Neuronal stem cell (in vitro differentiated cells): ENCODE data around the gene SLAIN1.

Experiments used
- DNase-seq: peaks from one replicate; pipeline ENCODE4 v3.0.0-alpha.2; 2013; ENCODE audit warnings: low spot score
- H2AFZ ChIP-seq: one replicate; pipeline ENCODE4 v1.6.1; 2013; ENCODE audit warnings: mild to moderate bottlenecking, low read length, inconsistent platforms
- H2AK5ac ChIP-seq: 2 replicates; pipeline ENCODE4 v1.6.1; 2013; ENCODE audit warnings: low read depth, mild to moderate bottlenecking, inconsistent platforms, low read length, moderate library complexity, mixed read lengths
- H2BK120ac ChIP-seq: 2 replicates; pipeline ENCODE4 v1.6.1; 2013; ENCODE audit warnings: low read depth, mild to moderate bottlenecking, inconsistent platforms, low read length, moderate library complexity, mixed read lengths
- H2BK12ac ChIP-seq: one replicate; pipeline ENCODE4 v1.6.1; 2013; ENCODE audit warnings: low read length, inconsistent platforms
- H2BK15ac ChIP-seq: 2 replicates; pipeline ENCODE4 v1.6.1; 2013; ENCODE audit warnings: mild to moderate bottlenecking, low read length, inconsistent platforms, mixed read lengths
- H2BK5ac ChIP-seq: one replicate; pipeline ENCODE4 v1.6.1; 2013; ENCODE audit warnings: inconsistent platforms, mild to moderate bottlenecking, low read length, moderate library complexity
- H3K14ac ChIP-seq: one replicate; pipeline ENCODE4 v1.6.1; 2013; ENCODE audit warnings: low read length, inconsistent platforms
- H3K18ac ChIP-seq: 2 replicates; pipeline ENCODE4 v1.6.1; 2013; ENCODE audit warnings: low read length, inconsistent platforms
- H3K23ac ChIP-seq: 2 replicates; pipeline ENCODE4 v1.6.1; 2013; ENCODE audit warnings: low read depth, mild to moderate bottlenecking, mixed read lengths, low read length, inconsistent platforms; ENCODE audit not compliant: poor library complexity
- H3K27ac ChIP-seq: replicated peaks from 3 replicates; pipeline ENCODE4 v1.5.1; 2013; ENCODE audit warnings: low read length, inconsistent platforms
- H3K27me3 ChIP-seq, 3 experiments: 2 replicates each; pipeline ENCODE4 v1.6.1; 2013; ENCODE audit warnings: low read length in 3 of 3, mild to moderate bottlenecking in 2 of 3, inconsistent platforms in 1 of 3, low read depth in 1 of 3, mixed read lengths in 1 of 3, moderate library complexity in 1 of 3; ENCODE audit not compliant: control insufficient read depth in 3 of 3, insufficient read depth in 3 of 3
- H3K36me3 ChIP-seq, 2 donors: replicated peaks in 1 of 2; 2 replicates each; pipeline ENCODE4 v1.6.1; 2013; ENCODE audit warnings: low read length in 2 of 2; ENCODE audit not compliant: control insufficient read depth in 2 of 2, insufficient read depth in 2 of 2
- H3K4ac ChIP-seq: 2 replicates; pipeline ENCODE4 v1.6.1; 2013; ENCODE audit warnings: inconsistent platforms, mild to moderate bottlenecking, low read length, moderate library complexity
- H3K4me1 ChIP-seq, 2 donors: 1 replicate in 1 of 2; 2 replicates in 1 of 2; pipeline ENCODE4 v1.6.1; 2013; ENCODE audit warnings: low read length in 2 of 2, low read depth in 1 of 2; ENCODE audit not compliant: control insufficient read depth in 2 of 2, insufficient read depth in 1 of 2
- H3K4me2 ChIP-seq: one replicate; pipeline ENCODE4 v1.6.1; 2013; ENCODE audit warnings: mild to moderate bottlenecking, low read length, inconsistent platforms; ENCODE audit not compliant: insufficient read depth, poor library complexity, severe bottlenecking
- H3K4me3 ChIP-seq, 2 donors: 2 replicates each; pipeline ENCODE4 v1.5.1; 2013; ENCODE audit warnings: low read length in 2 of 2, mild to moderate bottlenecking in 2 of 2, inconsistent platforms in 1 of 2, moderate library complexity in 1 of 2
- H3K79me1 ChIP-seq: one replicate; pipeline ENCODE4 v1.6.1; 2013; ENCODE audit warnings: low read depth, mild to moderate bottlenecking, inconsistent platforms, low read length, moderate library complexity
- H3K9ac ChIP-seq: one replicate; pipeline ENCODE4 v1.6.1; 2013; ENCODE audit warnings: mild to moderate bottlenecking, low read depth, low read length, inconsistent platforms; ENCODE audit not compliant: poor library complexity
- H3K9me3 ChIP-seq, 2 donors: replicated peaks in 1 of 2; 2 replicates each; pipeline versions ENCODE3 to v1.6.1; 2013; ENCODE audit warnings: low read length in 2 of 2, mild to moderate bottlenecking in 2 of 2, inconsistent platforms in 1 of 2, low read depth in 1 of 2, mixed read lengths in 1 of 2, moderate library complexity in 1 of 2; ENCODE audit not compliant: control insufficient read depth in 2 of 2, insufficient read depth in 1 of 2
- H4K8ac ChIP-seq: one replicate; pipeline ENCODE4 v1.6.1; 2013; ENCODE audit warnings: low read depth, mild to moderate bottlenecking, inconsistent platforms, low read length, moderate library complexity
- H4K91ac ChIP-seq: one replicate; pipeline ENCODE4 v1.6.1; 2013; ENCODE audit warnings: low read length, low read depth, mild to moderate bottlenecking, inconsistent platforms; ENCODE audit not compliant: poor library complexity
- WGBS, 2 donors: extraction: QIAGEN DNeasy Blood & Tissue Kit; methylation state at CpG; one replicate each; pipeline ENCODE4 v1.1.7; 2013; ENCODE audit warnings: missing lambda C conversion rate in 2 of 2, mixed read lengths in 1 of 2; ENCODE audit not compliant: insufficient read length in 2 of 2, insufficient replicate concordance in 1 of 2; ENCODE audit errors: extremely low coverage in 2 of 2; 5-methylcytosine and 5-hydroxymethylcytosine counted together

Gene SLAIN1

GRCh38 chr13:77733674-77734073, 36.2 kb downstream of the SLAIN1 start:
- H2BK120ac ChIP-seq = no peak overlapping the region

GRCh38 chr13:77737583-77738200, 40.2 kb downstream of the SLAIN1 start:
- H2AK5ac ChIP-seq = no peak overlapping the region
- H2BK15ac ChIP-seq = no peak overlapping the region
- H3K79me1 ChIP-seq = no peaks in the 10 kb centered on the region
- WGBS, 2 donors = no CpG with 5 or more reads among the region's 2 CpGs
- H3K27me3 ChIP-seq = no peaks in the 10 kb centered on the region
- H3K9ac ChIP-seq = no peak overlapping the region
- no peak overlapping the region for H4K8ac ChIP-seq
- peaks cover 6 to 7% of the 10 kb centered on the region in 2 donors for H3K4me1 ChIP-seq
- no peak overlapping the region for H3K23ac ChIP-seq
- no peak overlapping the region for H2BK12ac ChIP-seq
- H2AFZ ChIP-seq = no peak overlapping the region
- H3K9me3 ChIP-seq = no peaks in the 10 kb centered on the region
- H4K91ac ChIP-seq = no peak overlapping the region
- H3K27ac ChIP-seq = no peak overlapping the region
- H3K4me3 ChIP-seq = no peak overlapping the region
- no peak for DNase-seq
- H3K14ac ChIP-seq = no peak overlapping the region
- no peak overlapping the region for H2BK5ac ChIP-seq
- no peak overlapping the region for H3K4ac ChIP-seq
- peaks cover 0 to 57% of the 10 kb centered on the region in 2 donors for H3K36me3 ChIP-seq
- H3K18ac ChIP-seq = no peak overlapping the region
- no peak overlapping the region for H2BK120ac ChIP-seq
- H3K4me2 ChIP-seq = no peak overlapping the region

More at GRCh38 chr13:77733674-77734073, 36.2 kb downstream of the SLAIN1 start:
- no peaks in the 10 kb centered on the region for H3K27me3 ChIP-seq
- H3K14ac ChIP-seq = no peak overlapping the region
- no peak overlapping the region for H4K91ac ChIP-seq
- H2BK5ac ChIP-seq = no peak overlapping the region
- H4K8ac ChIP-seq = no peak overlapping the region
- H2AFZ ChIP-seq = no peak overlapping the region
- H3K4me3 ChIP-seq = no peak overlapping the region
- H3K9ac ChIP-seq = no peak overlapping the region
- H3K23ac ChIP-seq = no peak overlapping the region
- H3K4me2 ChIP-seq = no peak overlapping the region
- DNase-seq = no peak
- no peak overlapping the region for H2BK15ac ChIP-seq
- no peaks in the 10 kb centered on the region for H3K9me3 ChIP-seq
- H3K79me1 ChIP-seq = no peaks in the 10 kb centered on the region
- no peak overlapping the region for H3K27ac ChIP-seq
- no peak overlapping the region for H3K4ac ChIP-seq
- H2AK5ac ChIP-seq = no peak overlapping the region
- WGBS, 2 donors = no CpG with 5 or more reads among the region's 1 CpG
- peaks cover 0 to 84% of the 10 kb centered on the region in 2 donors for H3K36me3 ChIP-seq
- H2BK12ac ChIP-seq = no peak overlapping the region
- no peaks in the 10 kb centered on the region for H3K4me1 ChIP-seq
- no peak overlapping the region for H3K18ac ChIP-seq

- H3K4me2 ChIP-seq = no peak overlapping the region
- no peak overlapping the region for H2BK12ac ChIP-seq
- no peak overlapping the region for H3K4ac ChIP-seq
- H3K18ac ChIP-seq = no peak overlapping the region
- H3K79me1 ChIP-seq = no peaks in the 10 kb centered on the region
- no peak overlapping the region for H2BK5ac ChIP-seq
- DNase-seq = no peak
- H3K9me3 ChIP-seq = no peaks in the 10 kb centered on the region
- WGBS, 2 donors = no CpG with 5 or more reads among the region's 7 CpGs
- H2AK5ac ChIP-seq = no peak overlapping the region
- H2BK120ac ChIP-seq = no peak overlapping the region
- H4K91ac ChIP-seq = no peak overlapping the region
- H3K36me3 ChIP-seq = peaks cover 5 to 62% of the 10 kb centered on the region in 2 donors
- H4K8ac ChIP-seq = no peak overlapping the region
- H3K14ac ChIP-seq = no peak overlapping the region
- peaks cover 6 to 7% of the 10 kb centered on the region in 2 donors for H3K4me1 ChIP-seq
- H3K4me3 ChIP-seq = no peak overlapping the region
- no peak overlapping the region for H2AFZ ChIP-seq
- no peak overlapping the region for H3K23ac ChIP-seq
- no peak overlapping the region for H3K9ac ChIP-seq
- H3K27me3 ChIP-seq = no peaks in the 10 kb centered on the region
- H2BK15ac ChIP-seq = no peak overlapping the region
- no peak overlapping the region for H3K27ac ChIP-seq
These were observed 42.7 kb downstream of the SLAIN1 start for GRCh38 chr13:77740097-77740735.

- Histone ChIP-seq H3K27me3 (no peaks in the 10 kb centered on the region), H4K91ac (no peak overlapping the region), H4K8ac (no peak overlapping the region), H2BK5ac (no peak overlapping the region), H3K14ac (no peak overlapping the region), H2BK120ac (no peak overlapping the region), H3K23ac (no peak overlapping the region), H2AFZ (no peak overlapping the region), H3K4me2 (no peak overlapping the region), H3K79me1 (no peaks in the 10 kb centered on the region), H3K4me3 (no peak overlapping the region), H3K9me3 (no peaks in the 10 kb centered on the region), H2BK12ac (no peak overlapping the region), H3K18ac (no peak overlapping the region), H3K4me1 (peaks cover 6 to 7% of the 10 kb centered on the region in 2 donors), H3K4ac (no peak overlapping the region), H2AK5ac (no peak overlapping the region), H3K36me3 (peaks cover 5 to 62% of the 10 kb centered on the region in 2 donors), H2BK15ac (no peak overlapping the region), H3K9ac (no peak overlapping the region), H3K27ac (no peak overlapping the region)
- DNase-seq = no peak
- WGBS, 2 donors = no CpG with 5 or more reads among the region's 8 CpGs
These were observed 43.6 kb downstream of the SLAIN1 start for GRCh38 chr13:77740931-77741596.
